A673 (cell line): ENCODE data around the gene TBR1.

Experiments used
- CTCF ChIP-seq: fragments of 300-800, 200-600 bp; sonication (generic); conservative IDR thresholded peaks from 2 replicates; pipeline ENCODE4 v1.5.1; 2017; ENCODE audit warnings: low read depth, mild to moderate bottlenecking, antibody characterized with exemption, low read length, moderate library complexity, mixed read lengths
- EZH2 ChIP-seq: fragments of 200-600 bp; sonication (generic); IDR thresholded peaks from 2 replicates; pipeline ENCODE4 v1.6.1; 2017; ENCODE audit warnings: borderline replicate concordance, low read depth, mild to moderate bottlenecking, mixed read lengths, antibody characterized with exemption, low read length; ENCODE audit not compliant: poor library complexity, severe bottlenecking

- no peak for TF ChIP-seq CTCF
- no peak for TF ChIP-seq EZH2
Measured at GRCh38 chr2:161422816-161423403, 6.8 kb downstream of the TBR1 start.
